ENCODE results near the gene MPZ. TPM values are rescaled to one million over a fixed set of nuclear protein-coding genes. Genes with fewer than 3 reads are reported as not detected.

MPZ gene
- total and polyA plus RNA-seq, 7 donors, result 0.30 to 2.6 (median 1.9) TPM

DNA sequence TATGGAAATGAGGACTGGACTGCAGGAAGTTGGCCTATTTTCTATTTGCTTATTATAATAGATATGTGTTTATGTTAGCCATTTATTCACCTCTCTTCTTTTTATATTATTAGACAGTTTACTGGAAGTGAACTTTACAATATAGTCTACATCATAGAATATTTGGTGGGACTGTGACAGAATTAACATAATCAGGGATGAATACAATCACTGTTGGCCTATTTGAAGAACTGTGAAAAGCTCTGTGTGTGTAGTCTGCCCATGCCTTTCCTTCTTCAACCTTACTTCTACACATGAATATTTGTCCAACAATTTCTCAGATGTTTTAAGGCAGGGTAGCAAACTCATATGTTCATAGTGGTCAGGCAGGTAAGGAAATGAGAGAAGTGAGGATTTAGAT lies 12.4 kb downstream of the MPZ start:
- no peaks in the 10 kb centered on the region for H3K9me3 ChIP-seq
- TF ChIP-seq, protein P1, sequence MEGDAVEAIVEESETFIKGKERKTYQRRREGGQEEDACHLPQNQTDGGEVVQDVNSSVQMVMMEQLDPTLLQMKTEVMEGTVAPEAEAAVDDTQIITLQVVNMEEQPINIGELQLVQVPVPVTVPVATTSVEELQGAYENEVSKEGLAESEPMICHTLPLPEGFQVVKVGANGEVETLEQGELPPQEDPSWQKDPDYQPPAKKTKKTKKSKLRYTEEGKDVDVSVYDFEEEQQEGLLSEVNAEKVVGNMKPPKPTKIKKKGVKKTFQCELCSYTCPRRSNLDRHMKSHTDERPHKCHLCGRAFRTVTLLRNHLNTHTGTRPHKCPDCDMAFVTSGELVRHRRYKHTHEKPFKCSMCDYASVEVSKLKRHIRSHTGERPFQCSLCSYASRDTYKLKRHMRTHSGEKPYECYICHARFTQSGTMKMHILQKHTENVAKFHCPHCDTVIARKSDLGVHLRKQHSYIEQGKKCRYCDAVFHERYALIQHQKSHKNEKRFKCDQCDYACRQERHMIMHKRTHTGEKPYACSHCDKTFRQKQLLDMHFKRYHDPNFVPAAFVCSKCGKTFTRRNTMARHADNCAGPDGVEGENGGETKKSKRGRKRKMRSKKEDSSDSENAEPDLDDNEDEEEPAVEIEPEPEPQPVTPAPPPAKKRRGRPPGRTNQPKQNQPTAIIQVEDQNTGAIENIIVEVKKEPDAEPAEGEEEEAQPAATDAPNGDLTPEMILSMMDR (IDR thresholded peaks at IDR 0.05), result no peak
- no peaks in the 10 kb centered on the region for H3K27me3 ChIP-seq (ENCODE audit: insufficient read depth in 3 of 3, low read length in 2 of 3)
- no peaks in the 10 kb centered on the region for H3K4me1 ChIP-seq
- DNase-seq (no peak), ATAC-seq (no peak)
- intact Hi-C loops (cut with DNase I), result no loop called here
- H3K4me3 ChIP-seq, result no peak overlapping the region
- no peaks in the 10 kb centered on the region for H3K36me3 ChIP-seq (ENCODE audit: insufficient read depth in 1 of 2, low read depth in 1 of 2)
- no peak overlapping the region for H3K27ac ChIP-seq

DNA sequence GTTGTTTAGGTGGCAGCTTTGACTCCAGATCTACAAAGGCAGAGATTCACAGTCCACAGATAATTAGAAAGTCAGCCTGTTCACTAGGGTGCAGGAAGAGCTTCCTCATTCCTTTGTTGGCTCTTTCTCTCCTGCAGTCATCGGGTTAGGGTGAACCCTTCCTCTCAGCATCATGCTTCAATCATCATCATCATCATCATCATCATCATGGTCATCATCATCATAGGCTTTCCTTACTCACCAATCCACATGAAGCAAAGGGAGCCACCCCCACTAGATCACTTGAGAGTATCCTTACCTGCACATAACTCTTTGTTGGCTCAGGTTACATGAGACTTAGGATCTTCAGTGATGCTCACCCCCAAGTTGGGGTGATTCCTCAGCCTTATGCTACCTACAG lies 19.0 kb downstream of the MPZ start:
- whole genome bisulfite sequencing, 3 donors, result 82 to 86% (median 83%) methylated on average over 1 of the region's 1 CpG
- DNase-seq (no peak), ATAC-seq (no peak)
- H3K36me3 ChIP-seq (ENCODE audit: insufficient read depth in 1 of 2, low read depth in 1 of 2), result no peaks in the 10 kb centered on the region
- no peak overlapping the region for H3K27ac ChIP-seq
- TF ChIP-seq, protein P1 (IDR thresholded peaks at IDR 0.05), result no peak
- no peaks in the 10 kb centered on the region for H3K27me3 ChIP-seq (ENCODE audit: insufficient read depth in 3 of 3, low read length in 2 of 3)
- no peaks in the 10 kb centered on the region for H3K4me1 ChIP-seq
- H3K4me3 ChIP-seq, result no peak overlapping the region
- intact Hi-C loops (cut with DNase I), result loop anchor here (5.0 kb wide), 1 partner anchor 63 kb away; the partner anchor contains the start of gene TOMM40L (in 2 of the 2)
- H3K9me3 ChIP-seq, result no peaks in the 10 kb centered on the region

DNA sequence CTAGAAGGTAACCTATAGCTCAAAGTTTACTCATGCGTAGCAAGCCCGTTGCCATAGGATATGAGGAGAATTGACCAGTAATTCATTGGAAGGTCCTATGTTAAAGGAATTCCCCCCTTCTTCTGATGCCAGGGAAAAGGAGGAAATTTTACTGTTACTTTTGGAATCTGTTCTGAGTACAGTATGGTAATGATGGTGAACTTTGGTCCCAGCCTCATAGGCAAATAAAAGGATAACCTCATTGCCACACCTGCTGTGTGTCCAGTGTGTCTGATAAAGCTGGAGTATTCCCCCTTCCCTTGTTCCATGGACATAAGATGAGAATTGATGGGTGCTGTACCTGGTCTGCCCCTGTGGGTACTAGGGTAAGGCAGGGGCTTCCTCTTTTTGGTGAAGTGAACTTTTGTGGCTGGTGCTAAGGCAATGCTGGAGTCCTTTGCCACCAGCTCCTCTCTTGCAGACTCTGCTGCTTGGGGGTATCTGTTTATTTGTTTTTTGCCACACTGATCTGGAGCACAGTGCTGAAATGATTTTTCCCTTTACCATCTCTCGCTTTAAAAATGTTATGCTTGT lies 22.2 kb downstream of the MPZ start:
- TF ChIP-seq, protein P1 (IDR thresholded peaks at IDR 0.05), result no peak
- H3K9me3 ChIP-seq, result no peaks in the 10 kb centered on the region
- WGBS, 3 donors, result 82 to 90% (median 89%) methylated on average over 3 of the region's 3 CpGs
- no peaks in the 10 kb centered on the region for H3K4me1 ChIP-seq
- H3K27me3 ChIP-seq (ENCODE audit: insufficient read depth in 3 of 3, low read length in 2 of 3), result peaks cover 0 to 11% (median 3%) of the 10 kb centered on the region in 3 donors
- intact Hi-C loops (cut with DNase I), result no loop called here
- no peaks in the 10 kb centered on the region for H3K36me3 ChIP-seq (ENCODE audit: insufficient read depth in 1 of 2, low read depth in 1 of 2)
- no peak overlapping the region for H3K27ac ChIP-seq
- ATAC-seq (no peak), DNase-seq (no peak)
- H3K4me3 ChIP-seq, result no peak overlapping the region

DNA sequence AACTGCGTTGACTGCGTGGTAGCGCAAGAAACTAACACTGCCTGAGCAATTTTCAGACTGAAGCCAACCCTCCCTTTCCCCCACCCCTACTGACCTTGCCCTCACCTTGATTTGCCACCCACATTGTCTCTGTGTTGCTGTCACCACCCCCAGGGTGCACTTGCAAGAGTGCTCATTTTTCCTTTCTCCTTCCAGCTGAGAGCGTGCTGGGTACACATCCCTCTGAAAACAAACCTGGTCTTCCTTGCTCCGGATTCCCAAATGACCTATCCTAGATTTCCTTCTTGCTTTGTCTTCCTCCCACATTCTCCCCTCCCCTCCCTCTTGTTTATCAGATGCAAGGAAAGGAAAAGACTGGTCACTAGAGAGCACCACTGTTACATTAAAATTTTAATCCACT lies 24.2 kb downstream of the MPZ start:
- Histone ChIP-seq H3K4me1 (no peaks in the 10 kb centered on the region), H3K4me3 (no peak overlapping the region), H3K27ac (no peak overlapping the region), H3K9me3 (no peaks in the 10 kb centered on the region), H3K36me3 (ENCODE audit: insufficient read depth in 1 of 2, low read depth in 1 of 2) (no peaks in the 10 kb centered on the region), H3K27me3 (ENCODE audit: insufficient read depth in 3 of 3, low read length in 2 of 3) (peaks cover 0 to 11% (median 3%) of the 10 kb centered on the region in 3 donors)
- 52 to 62% (median 56%) methylated on average over 5 of the region's 5 CpGs for WGBS, 3 donors
- intact Hi-C loops (cut with DNase I), result no loop called here
- TF ChIP-seq, protein P1 (IDR thresholded peaks at IDR 0.05), result no peak
- DNase-seq (no peak), ATAC-seq (no peak)

DNA sequence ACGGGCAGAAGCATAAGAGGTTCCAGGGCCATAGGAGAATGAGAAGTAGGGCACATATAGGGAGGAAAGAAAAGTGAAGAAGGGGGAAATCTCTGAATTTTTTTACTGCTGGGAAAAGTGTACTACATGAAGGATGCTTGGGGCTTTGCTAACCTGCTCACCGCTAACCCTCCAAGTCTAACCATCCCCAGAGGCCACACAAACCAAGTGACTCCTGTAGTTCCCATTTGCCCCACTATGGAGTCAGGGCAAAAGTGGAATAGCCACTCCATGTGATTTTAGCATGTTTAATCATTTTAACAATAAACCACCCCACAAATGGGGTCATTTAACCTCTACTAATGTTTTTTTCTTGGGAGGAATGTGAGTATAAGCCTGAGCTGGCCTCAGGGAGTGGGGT lies 24.7 kb downstream of the MPZ start:
- DNase-seq (no peak), ATAC-seq (no peak)
- intact Hi-C loops (cut with DNase I), result no loop called here
- H3K36me3 ChIP-seq (ENCODE audit: insufficient read depth in 1 of 2, low read depth in 1 of 2), result no peaks in the 10 kb centered on the region
- no peaks in the 10 kb centered on the region for H3K4me1 ChIP-seq
- no peak overlapping the region for H3K4me3 ChIP-seq
- H3K27ac ChIP-seq, result no peak overlapping the region
- WGBS, 3 donors, result 78 to 83% (median 83%) methylated on average over 2 of the region's 2 CpGs
- H3K27me3 ChIP-seq (ENCODE audit: insufficient read depth in 3 of 3, low read length in 2 of 3), result peaks cover 0 to 11% (median 3%) of the 10 kb centered on the region in 3 donors
- TF ChIP-seq, protein P1 (IDR thresholded peaks at IDR 0.05), result no peak
- no peaks in the 10 kb centered on the region for H3K9me3 ChIP-seq
